GM19328 (cell line): ENCODE results near the gene TNMD.

Experiments
- ATAC-seq: cut with Tn5 transposase; IDR thresholded peaks from one replicate; pipeline ENCODE4 v1.9.1; 2021; ENCODE audit warnings: mild to moderate bottlenecking, moderate library complexity; ENCODE audit not compliant: unreplicated experiment

TNMD gene

GRCh38 chrX:100643956-100644860 is 59.5 kb downstream of the TNMD start, which contains the start of gene SRPX2:
Gene SRPX2 (plus strand): TSS chrX:100644199. CDS start chrX:100646323, 2,124 bp downstream.
- ATAC-seq, result no peak

GRCh38 chrX:100645106-100645505 is 60.4 kb downstream of the TNMD start:
- ATAC-seq, result no peak

GRCh38 chrX:100647095-100647494 is 62.4 kb downstream of the TNMD start:
- no peak for ATAC-seq

- ATAC-seq, result no peak
These were observed 63.0 kb downstream of the TNMD start for GRCh38 chrX:100647739-100648138.

- ATAC-seq, result no peak
These were observed 64.0 kb downstream of the TNMD start for GRCh38 chrX:100648458-100649417.
